LNCAP (cell line): ENCODE results near the gene DNAJB14.

Experiments used
- CTCF ChIP-seq: fragments of 450-650 bp; IDR thresholded peaks from 2 replicates; pipeline ENCODE4 v1.5.1; 2017; ENCODE audit warnings: mild to moderate bottlenecking

Gene DNAJB14

GRCh38 chr4:99852199-99852749 lies 94.1 kb downstream of the DNAJB14 start:
- TF ChIP-seq CTCF = no peak

GRCh38 chr4:99848591-99849001 lies 97.8 kb downstream of the DNAJB14 start:
- TF ChIP-seq CTCF = no peak

- no peak for TF ChIP-seq CTCF
These were observed 98.9 kb downstream of the DNAJB14 start for GRCh38 chr4:99847362-99847976.

- TF ChIP-seq CTCF = no peak
These were observed 99.5 kb downstream of the DNAJB14 start for GRCh38 chr4:99846891-99847290.
